T follicular helper cell (primary cell): Measurements from ENCODE around the gene CHN1.

Experiments
- DNase-seq: peaks from one replicate; pipeline ENCODE4 v3.0.0-alpha.2; 2020; ENCODE audit warnings: low read depth
- total RNA-seq, 2 experiments: gene quantifications; one replicate each; lab custom pipeline; 2026; lab: John Stamatoyannopoulos, UW

The CHN1 gene
- 7.1 to 19.3 reads per million in 2 experiments for total RNA-seq

GRCh38 chr2:175004980-175005732 is at the start of gene CHN1:
Gene CHN1 (minus strand): TSS chr2:175005381. CDS start chr2:175004912, 469 bp downstream.
- DNase-seq, result peak; percentile 54

- DNase-seq, result no peak
These were observed 49.2 kb upstream of the CHN1 start for GRCh38 chr2:175054340-175054739.

- DNase-seq, result no peak
These were observed 44.5 kb upstream of the CHN1 start for GRCh38 chr2:175049661-175050060.

- no peak for DNase-seq
These were observed 43.1 kb upstream of the CHN1 start for GRCh38 chr2:175048275-175048674.

- DNase-seq, result no peak
These were observed 34.3 kb upstream of the CHN1 start for GRCh38 chr2:175039490-175039889.

GRCh38 chr2:175039031-175039430 is 33.9 kb upstream of the CHN1 start:
- no peak for DNase-seq

- DNase-seq, result no peak
These were observed 32.8 kb upstream of the CHN1 start for GRCh38 chr2:175037941-175038340.

- no peak for DNase-seq
These were observed 31.4 kb upstream of the CHN1 start for GRCh38 chr2:175036582-175037018.

GRCh38 chr2:175035806-175036205 is 30.6 kb upstream of the CHN1 start:
- DNase-seq, result no peak

- no peak for DNase-seq
These were observed 29.5 kb upstream of the CHN1 start for GRCh38 chr2:175034716-175035115.

GRCh38 chr2:175030380-175031271 is 25.4 kb upstream of the CHN1 start:
- DNase-seq, result no peak

- DNase-seq, result no peak
These were observed 22.6 kb upstream of the CHN1 start for GRCh38 chr2:175027755-175028154.

- no peak for DNase-seq
These were observed 21.2 kb upstream of the CHN1 start for GRCh38 chr2:175026385-175026784.

- no peak for DNase-seq
These were observed 20.8 kb upstream of the CHN1 start for GRCh38 chr2:175025946-175026345.

GRCh38 chr2:175025233-175025632 is 20.1 kb upstream of the CHN1 start:
- DNase-seq, result no peak

- no peak for DNase-seq
These were observed 17.7 kb upstream of the CHN1 start for GRCh38 chr2:175022923-175023322.

- no peak for DNase-seq
These were observed 14.6 kb upstream of the CHN1 start for GRCh38 chr2:175019566-175020327.

GRCh38 chr2:175017618-175018414 is 12.6 kb upstream of the CHN1 start:
- DNase-seq, result no peak

- DNase-seq, result no peak
These were observed 10.2 kb upstream of the CHN1 start for GRCh38 chr2:175015340-175015739.

GRCh38 chr2:175012516-175012915 is 7.3 kb upstream of the CHN1 start:
- no peak for DNase-seq

- no peak for DNase-seq
These were observed 6.3 kb upstream of the CHN1 start for GRCh38 chr2:175011505-175011904.
